HCT116 (cell line): Measurements from ENCODE around the gene MYO16. TPM values are rescaled to one million over a fixed set of nuclear protein-coding genes. Genes with fewer than 3 reads are reported as not detected.
A peak's percentile ranks its signal among the peaks of the same experiment; 100 is the strongest.

Experiments
- ATAC-seq: fragments of 200-7000 bp; cut with Tn5 transposase; 2 replicates; pipeline ENCODE4 v1.9.1; 2020; ENCODE audit warnings: mild to moderate bottlenecking, moderate library complexity
- BruUV-seq: library from RNA; stranded (reverse); fragments of 400-500 nt; replicated peaks from 2 replicates; lab custom pipeline; 2021; lab: Mats Ljungman, UMichigan
- CTCF ChIA-PET: fragments of 300-600 bp; sonication (Branson Sonifier 250); formaldehyde crosslinking; loops from one replicate; lab custom pipeline; 2021; ENCODE audit warnings: antibody characterized with exemption; lab: Charles Lee
- POLR2A ChIA-PET: fragments of 300-600, 350-600 bp; sonication (Branson Sonifier 250); formaldehyde crosslinking; loops from one replicate; lab custom pipeline; 2021; ENCODE audit warnings: antibody characterized with exemption; lab: Charles Lee
- RAD21 ChIA-PET, 2 experiments: fragments of 300-600 bp; sonication (Branson Sonifier 250); formaldehyde crosslinking; loops; one replicate each; lab custom pipeline; 2023; ENCODE audit warnings: low total read pairs in 2 of 2; ENCODE audit not compliant: uncharacterized antibody in 2 of 2, unreplicated experiment in 2 of 2, low non-redundant PET in 1 of 2; lab: Charles Lee
- DNase-seq: peaks from one replicate; pipeline ENCODE4 v3.0.0-alpha.2; 2010; ENCODE audit warnings: low read depth, low spot score
- H2AFZ ChIP-seq: fragments of 200-600 bp; shearing (Covaris generic), sonication (generic); 2 replicates; pipeline ENCODE4 v1.6.1; 2017; ENCODE audit warnings: low read depth, mixed run types, mixed read lengths, antibody characterized with exemption, low read length; ENCODE audit not compliant: poor library complexity, severe bottlenecking
- H3K27ac ChIP-seq: 2 replicates; pipeline ENCODE4 v1.5.1; 2012; ENCODE audit warnings: low read depth, low read length
- H3K27me3 ChIP-seq: fragments of 200-600 bp; sonication (generic); 2 replicates; pipeline ENCODE4 v1.6.1; 2016; ENCODE audit warnings: mixed run types, low read length, mixed read lengths; ENCODE audit not compliant: insufficient read depth
- H3K36me3 ChIP-seq, 2 experiments: fragments of 200-500 bp in 1 of 2; fragments of 200-600 bp in 1 of 2; sonication (Bioruptor generic) in 1 of 2; sonication (generic) in 1 of 2; 2 replicates each; pipeline versions ENCODE4 v1.5.1 to v1.6.1; 2014 to 2016; ENCODE audit warnings: low read length in 2 of 2, inconsistent platforms in 1 of 2, mixed read lengths in 1 of 2, mixed run types in 1 of 2; ENCODE audit not compliant: insufficient read depth in 2 of 2, control insufficient read depth in 1 of 2
- H3K4me1 ChIP-seq, 2 experiments: fragments of 200-600 bp in 1 of 2; sonication (generic) in 1 of 2; 2 replicates each; pipeline versions ENCODE4 v1.5.1 to v1.6.1; 2012 to 2017; ENCODE audit warnings: low read length in 2 of 2, inconsistent platforms in 1 of 2, mild to moderate bottlenecking in 1 of 2, mixed read lengths in 1 of 2, mixed run types in 1 of 2, moderate library complexity in 1 of 2; ENCODE audit not compliant: insufficient read depth in 2 of 2, control insufficient read depth in 1 of 2
- H3K4me2 ChIP-seq: fragments of 200-600 bp; sonication (generic); 2 replicates; pipeline ENCODE4 v1.6.1; 2017; ENCODE audit warnings: mixed run types, low read length, mixed read lengths
- H3K4me3 ChIP-seq, 2 experiments: fragments of 200-600 bp in 1 of 2; sonication (generic) in 1 of 2; replicated peaks in 1 of 2; 2 replicates each; pipeline ENCODE4 v1.5.1; 2011 to 2016; ENCODE audit warnings: low read length in 2 of 2, control low read depth in 1 of 2, low read depth in 1 of 2, mild to moderate bottlenecking in 1 of 2, mixed read lengths in 1 of 2, mixed run types in 1 of 2
- H3K79me2 ChIP-seq: fragments of 200-600 bp; sonication (generic); 2 replicates; pipeline ENCODE4 v1.6.1; 2017; ENCODE audit warnings: mild to moderate bottlenecking, mixed run types, low read length, moderate library complexity, mixed read lengths; ENCODE audit not compliant: insufficient read depth
- H3K9ac ChIP-seq: fragments of 200-600 bp; sonication (generic); 2 replicates; pipeline ENCODE4 v1.6.1; 2016; ENCODE audit warnings: low read length, mixed read lengths
- H3K9me2 ChIP-seq: fragments of 200-600 bp; sonication (generic), shearing (Covaris generic); 2 replicates; pipeline ENCODE4 v1.6.1; 2017; ENCODE audit warnings: mixed run types, mild to moderate bottlenecking, moderate library complexity; ENCODE audit not compliant: insufficient read depth
- H3K9me3 ChIP-seq, 2 experiments: fragments of 200-500 bp in 1 of 2; fragments of 200-600 bp in 1 of 2; sonication (Bioruptor generic) in 1 of 2; sonication (generic) in 1 of 2; 2 replicates each; pipeline ENCODE4 v1.6.1; 2014 to 2017; ENCODE audit warnings: low read length in 2 of 2, mixed read lengths in 2 of 2, inconsistent platforms in 1 of 2, low read depth in 1 of 2, mild to moderate bottlenecking in 1 of 2, mixed run types in 1 of 2, moderate library complexity in 1 of 2; ENCODE audit not compliant: control insufficient read depth in 1 of 2, insufficient read depth in 1 of 2
- H4K20me1 ChIP-seq: fragments of 200-600 bp; sonication (generic), shearing (Covaris generic); 2 replicates; pipeline ENCODE4 v1.6.1; 2017; ENCODE audit warnings: mixed run types, mild to moderate bottlenecking, moderate library complexity; ENCODE audit not compliant: insufficient read depth
- ATF3 ChIP-seq: IDR thresholded peaks from 2 replicates; pipeline ENCODE4 v1.6.1; 2012
- CTCF ChIP-seq, 3 experiments: fragments of 200-600 bp in 1 of 3; sonication (generic) in 1 of 3; IDR thresholded peaks in 2 of 3; conservative IDR thresholded peaks in 1 of 3; 2 replicates each; pipeline ENCODE4 v1.5.1; 2012 to 2017; ENCODE audit warnings: low read depth in 2 of 3, low read length in 2 of 3, antibody characterized with exemption in 1 of 3, borderline replicate concordance in 1 of 3, control low read depth in 1 of 3, mild to moderate bottlenecking in 1 of 3, mixed read lengths in 1 of 3, mixed run types in 1 of 3, moderate library complexity in 1 of 3; ENCODE audit not compliant: insufficient read depth in 1 of 3
- ELF1 ChIP-seq: IDR thresholded peaks from 2 replicates; pipeline ENCODE4 v1.6.1; 2012; ENCODE audit warnings: low read depth, borderline replicate concordance
- EZH2 ChIP-seq: fragments of 200-600 bp; sonication (generic); IDR thresholded peaks from 2 replicates; pipeline ENCODE4 v1.6.1; 2017; ENCODE audit warnings: antibody characterized with exemption, mixed run types
- FOSL1 ChIP-seq: IDR thresholded peaks from 2 replicates; pipeline ENCODE4 v1.6.1; 2012; ENCODE audit warnings: low read depth
- JUND ChIP-seq: IDR thresholded peaks from 2 replicates; pipeline ENCODE4 v1.6.1; 2012
- MAX ChIP-seq: IDR thresholded peaks from 2 replicates; pipeline ENCODE4 v1.6.1; 2012
- POLR2AphosphoS5 ChIP-seq: IDR thresholded peaks from 2 replicates; pipeline ENCODE4 v1.6.1; 2011; ENCODE audit warnings: mild to moderate bottlenecking, low read depth, low read length, moderate library complexity
- SIN3A ChIP-seq: IDR thresholded peaks from 2 replicates; pipeline ENCODE4 v1.6.1; 2012; ENCODE audit warnings: low read depth
- SRF ChIP-seq: IDR thresholded peaks from 2 replicates; pipeline ENCODE4 v1.6.1; 2012; ENCODE audit warnings: low read depth
- TCF7L2 ChIP-seq: IDR thresholded peaks from 2 replicates; pipeline ENCODE4 v1.7.0; 2011; ENCODE audit warnings: borderline replicate concordance, inconsistent platforms; ENCODE audit not compliant: insufficient read depth, insufficient read length; ENCODE audit errors: extremely low read depth
- YY1 ChIP-seq: IDR thresholded peaks from 2 replicates; pipeline ENCODE4 v1.6.1; 2011; ENCODE audit warnings: low read length, low read depth, moderate library complexity, mild to moderate bottlenecking; ENCODE audit not compliant: insufficient replicate concordance; ENCODE audit errors: extremely low read depth
- intact Hi-C: fragments of 100-400 bp; cut with micrococcal nuclease; formaldehyde crosslinking; loops from 2 replicates; pipeline ENCODE4 v1.10.0; 2022
- total RNA-seq: library from RNA; stranded (reverse); gene quantifications from one replicate; pipeline ENCODE4 v1.2.1, GENCODE V29; 2021; ENCODE audit not compliant: unreplicated experiment

MYO16 gene
- total RNA-seq, 1 experiment from 2014 or later, result 0.07 TPM

- TF ChIP-seq ELF1, result 0 out of 2 replicates have a peak, but pooled peaks have one; percentile 6
- TF ChIP-seq, all 23 proteins: peak for 11
Observed at GRCh38 chr13:108957369-108958012, 328.1 kb downstream of the MYO16 start (continued).

- H3K79me2 ChIP-seq, result no peaks in the 10 kb centered on the region
- ChIA-PET CTCF (no interaction called here), POLR2A (no interaction called here)
- H3K9ac ChIP-seq, result peak overlapping the region; percentile 25
- H3K9me2 ChIP-seq, result no peaks in the 10 kb centered on the region
- H2AFZ ChIP-seq, result peak overlapping the region; percentile 96
- peaks cover 5 to 15% of the 10 kb centered on the region in 2 experiments; a peak in 3 of 4 replicates for H3K4me1 ChIP-seq
- H3K9me3 ChIP-seq, result no peaks in the 10 kb centered on the region
- no peak for ATAC-seq
- H3K4me3 ChIP-seq, result peak overlapping the region; percentile 6 to 36; a peak in 2 of 4 replicates
- H3K27me3 ChIP-seq, result no peaks in the 10 kb centered on the region
- peak overlapping the region; percentile 74 for H3K4me2 ChIP-seq
- no peak overlapping the region; the same call in 1 of the 2 replicates for H3K27ac ChIP-seq
- TF ChIP-seq SRF (no peak), EZH2 (no peak)
- TF ChIP-seq, all 23 proteins: peak for 0
- H3K36me3 ChIP-seq, result no peaks in the 10 kb centered on the region
- no peaks in the 10 kb centered on the region for H4K20me1 ChIP-seq
- DNase-seq, result no peak
- RAD21 ChIA-PET, result no interaction called here
- intact Hi-C loops, result loop anchor here (5.0 kb wide), 1 partner anchor 819 kb away; no protein-coding TSS in a partner anchor
- BruUV-seq, result no TSS peak
Observed at GRCh38 chr13:108958013-108958376, 328.6 kb downstream of the MYO16 start.

GRCh38 chr13:108959234-108959633, 329.8 kb downstream of the MYO16 start:
- no peak for ATAC-seq
- ChIA-PET RAD21 (no interaction called here), CTCF (no interaction called here), POLR2A (no interaction called here)
- BruUV-seq, result no TSS peak
- H3K79me2 ChIP-seq, result no peaks in the 10 kb centered on the region
- intact Hi-C loops, result loop anchor here (5.0 kb wide), 1 partner anchor 818 kb away; no protein-coding TSS in a partner anchor
- no peaks in the 10 kb centered on the region for H4K20me1 ChIP-seq
- no peaks in the 10 kb centered on the region for H3K9me2 ChIP-seq
- H2AFZ ChIP-seq, result peak overlapping the region; percentile 26
- no peaks in the 10 kb centered on the region for H3K27me3 ChIP-seq
- DNase-seq, result no peak
- no peaks in the 10 kb centered on the region for H3K36me3 ChIP-seq
- peaks cover 5 to 15% of the 10 kb centered on the region in 2 experiments; a peak in 3 of 4 replicates for H3K4me1 ChIP-seq
- no peak overlapping the region for H3K27ac ChIP-seq
- H3K4me2 ChIP-seq, result no peak overlapping the region
- no peak overlapping the region for H3K4me3 ChIP-seq
- no peaks in the 10 kb centered on the region for H3K9me3 ChIP-seq
- H3K9ac ChIP-seq, result no peak overlapping the region
- TF ChIP-seq FOSL1 (no peak), MAX (no peak), SIN3A (no peak), EZH2 (no peak), ELF1 (no peak), ATF3 (no peak), SRF (no peak), CTCF (IDR thresholded peaks at IDR 0.05 in 2 of 3, conservative IDR thresholded peaks at IDR 0.05 in 1 of 3; ENCODE audit: borderline replicate concordance in 1 of 3, insufficient read depth in 1 of 3, low read depth in 2 of 3, low read length in 2 of 3) (no peak), YY1 (no peak), JUND (no peak), TCF7L2 (no peak), POLR2AphosphoS5 (no peak)
